Gastrocnemius medialis (tissue), 4 donors: Measurements from ENCODE around the gene CAMK1. TPM values are rescaled to one million over a fixed set of nuclear protein-coding genes. Genes with fewer than 3 reads are reported as not detected.

Source experiments
- ATAC-seq, 2 donors: fragments of 150-250 bp; one replicate each; pipeline ENCODE4 v1.9.1; 2016
- DNase-seq, 2 donors: peaks; one replicate each; pipeline ENCODE4 v3.0.0-alpha.2; 2019
- H3K27ac ChIP-seq, 4 donors: fragments of 200-600 bp; sonication (generic); 1 replicate in 1 of 4; 2 replicates in 3 of 4; pipeline ENCODE4 v1.5.1; 2016 to 2018; ENCODE audit warnings: mild to moderate bottlenecking in 2 of 4, moderate library complexity in 1 of 4
- H3K27me3 ChIP-seq, 3 donors: fragments of 200-600 bp; sonication (generic) in 2 of 3; 1 replicate in 1 of 3; 2 replicates in 2 of 3; pipeline versions ENCODE4 v1.5.1 to v1.6.0; 2016 to 2019; ENCODE audit warnings: mild to moderate bottlenecking in 1 of 3, moderate library complexity in 1 of 3
- H3K36me3 ChIP-seq, 2 donors: fragments of 200-600 bp; sonication (generic) in 1 of 2; one replicate each; pipeline ENCODE4 v1.5.1; 2017 to 2018
- H3K4me1 ChIP-seq, 2 donors: fragments of 200-600 bp; sonication (generic) in 1 of 2; one replicate each; pipeline ENCODE4 v1.5.1; 2016 to 2017; ENCODE audit warnings: mild to moderate bottlenecking in 2 of 2
- H3K4me3 ChIP-seq, 4 donors: fragments of 200-600 bp; sonication (generic) in 3 of 4; 1 replicate in 1 of 4; 2 replicates in 3 of 4; pipeline ENCODE4 v1.5.1; 2016 to 2019; ENCODE audit warnings: mild to moderate bottlenecking in 2 of 4
- H3K9me3 ChIP-seq, 3 donors: fragments of 200-600 bp; sonication (generic) in 2 of 3; 1 replicate in 1 of 3; 2 replicates in 2 of 3; pipeline ENCODE4 v1.5.1; 2016 to 2019
- CTCF ChIP-seq, 5 experiments: fragments of 450-650 bp in 3 of 5; fragments of 200-600 bp in 2 of 5; sonication (generic) in 2 of 5; IDR thresholded peaks in 4 of 5; conservative IDR thresholded peaks in 1 of 5; 1 replicate in 4 of 5; 2 replicates in 1 of 5; pipeline ENCODE4 v1.5.1; 2016 to 2019; ENCODE audit warnings: antibody characterized with exemption in 5 of 5, mild to moderate bottlenecking in 3 of 5, moderate library complexity in 3 of 5
- POLR2A ChIP-seq, 2 donors: fragments of 450-650 bp; IDR thresholded peaks; one replicate each; pipeline ENCODE4 v1.6.1; 2017; ENCODE audit warnings: antibody characterized with exemption in 2 of 2, mild to moderate bottlenecking in 2 of 2, moderate library complexity in 2 of 2
- in situ Hi-C, 4 donors: fragments of 200-750 bp; cut with MboI; loops; one replicate each; pipeline versions ENCODE4 v1.15.0 to v1.8.0; 2017; ENCODE audit warnings: low sequenced_read_pairs in 4 of 4
- intact Hi-C: fragments of 100-400 bp; cut with DNase I; formaldehyde crosslinking; loops from one replicate; pipeline ENCODE4 v1.15.1; 2023; ENCODE audit warnings: low total_unique reads
- total RNA-seq, 4 donors: library from RNA; depleted of rRNA; stranded (reverse); fragments of >200 nt; gene quantifications; one replicate each; pipeline versions ENCODE4 v1.1.0 to v1.2.3, GENCODE V29; 2016

CAMK1 gene
- total RNA-seq, 4 donors from 2014 or later: 2.1 to 11.6 (median 8.0) TPM

GRCh38 chr3:9795207-9795606, 25.5 kb upstream of the CAMK1 start:
- ATAC-seq: no peak

GRCh38 chr3:9794400-9794799, 24.7 kb upstream of the CAMK1 start:
- H3K4me3 ChIP-seq: no peak overlapping the region
- no peaks in the 10 kb centered on the region for H3K9me3 ChIP-seq
- intact Hi-C loops: no loop called here
- ATAC-seq (no peak), DNase-seq (no peak)
- in situ Hi-C loops: no loop called here
- H3K27me3 ChIP-seq: no peaks in the 10 kb centered on the region
- peak overlapping the region in 1 of 4 donors; percentile 93 for H3K27ac ChIP-seq
- peaks cover 20 to 27% of the 10 kb centered on the region in 2 donors for H3K4me1 ChIP-seq
- peaks cover 6 to 26% of the 10 kb centered on the region in 2 donors for H3K36me3 ChIP-seq
- TF ChIP-seq CTCF (IDR thresholded peaks at IDR 0.05 in 4 of 5, conservative IDR thresholded peaks at IDR 0.05 in 1 of 5) (no peak), POLR2A (IDR thresholded peaks at IDR 0.05) (no peak)

More at GRCh38 chr3:9795207-9795606, 25.5 kb upstream of the CAMK1 start:
- H3K9me3 ChIP-seq: no peaks in the 10 kb centered on the region
- peaks cover 20 to 27% of the 10 kb centered on the region in 2 donors for H3K4me1 ChIP-seq
- no peak overlapping the region for H3K4me3 ChIP-seq
- peaks cover 6 to 30% of the 10 kb centered on the region in 2 donors for H3K36me3 ChIP-seq
- in situ Hi-C loops (no loop called here), intact Hi-C loops (no loop called here)
- TF ChIP-seq POLR2A (IDR thresholded peaks at IDR 0.05) (no peak), CTCF (IDR thresholded peaks at IDR 0.05 in 4 of 5, conservative IDR thresholded peaks at IDR 0.05 in 1 of 5) (no peak)
- H3K27ac ChIP-seq: no peak overlapping the region
- no peak for DNase-seq
- H3K27me3 ChIP-seq: no peaks in the 10 kb centered on the region

GRCh38 chr3:9793161-9793781, 23.5 kb upstream of the CAMK1 start:
- Histone ChIP-seq H3K27me3 (no peaks in the 10 kb centered on the region), H3K36me3 (peaks cover 4 to 21% of the 10 kb centered on the region in 2 donors), H3K4me3 (peak overlapping the region; percentile 89 to 99 (median 94)), H3K27ac (peak overlapping the region; percentile 93 to 99 (median 98)), H3K4me1 (peaks cover 20 to 27% of the 10 kb centered on the region in 2 donors), H3K9me3 (no peaks in the 10 kb centered on the region)
- no peak for DNase-seq
- intact Hi-C loops (loop anchor here (2.0 kb wide), 1 partner anchor 144 kb away; the partner anchor contains the start of gene MTMR14), in situ Hi-C loops (no loop called here)
- no peak for TF ChIP-seq CTCF (IDR thresholded peaks at IDR 0.05 in 4 of 5, conservative IDR thresholded peaks at IDR 0.05 in 1 of 5)
- TF ChIP-seq POLR2A (IDR thresholded peaks at IDR 0.05): no peak
- ATAC-seq: peak; percentile 31 to 34

- ATAC-seq (peak; percentile 97), DNase-seq (peak; percentile 87 to 88)
- Histone ChIP-seq H3K4me1 (peaks cover 20 to 27% of the 10 kb centered on the region in 2 donors), H3K36me3 (peaks cover under 1 to 14% of the 10 kb centered on the region in 2 donors), H3K4me3 (peak within 1 kb of the TSS; percentile 89 to 99 (median 94)), H3K27me3 (no peaks in the 10 kb centered on the region), H3K9me3 (no peaks in the 10 kb centered on the region), H3K27ac (peak within 1 kb of the TSS; percentile 93 to 99 (median 98))
- TF ChIP-seq CTCF (IDR thresholded peaks at IDR 0.05 in 4 of 5, conservative IDR thresholded peaks at IDR 0.05 in 1 of 5) (peak in 2 of 5 experiments; percentile 20 to 40), POLR2A (IDR thresholded peaks at IDR 0.05) (peak; percentile 63 to 83)
- in situ Hi-C loops: no loop called here
- intact Hi-C loops: loop anchor here (1.0 to 2.0 kb wide), 4 partner anchors 43 to 144 kb away; partner anchors contain the start of genes BRPF1, MTMR14, OGG1 and RPUSD3
Observed at GRCh38 chr3:9792405-9793160, 22.8 kb upstream of the CAMK1 start, which contains the start of the genes ARPC4 and TADA3. Gene ARPC4, plus strand, starts transcription at chr3:9793082. Its CDS starts 40 bp downstream, at chr3:9793122. Gene TADA3, minus strand, starts transcription at chr3:9792473. Its CDS starts 1,007 bp downstream, at chr3:9791466.
